HepG2 (cell line): ENCODE data around the gene SKI.

ENCODE experiments used
- CTCF ChIP-seq: sonication (generic); formaldehyde crosslinking; IDR thresholded peaks from 2 replicates; pipeline ENCODE4 v1.5.0; 2020; ENCODE audit warnings: mild to moderate bottlenecking, missing genetic modification reagents, moderate library complexity
- TFDP1 ChIP-seq: IDR thresholded peaks from 2 replicates; pipeline ENCODE4 v1.6.1; 2016; ENCODE audit warnings: missing compliant biosample characterization, missing genetic modification reagents, borderline replicate concordance
- YY1 ChIP-seq: IDR thresholded peaks from 2 replicates; pipeline ENCODE4 v1.6.1; 2011; ENCODE audit warnings: low read length, low read depth, moderate library complexity, mild to moderate bottlenecking; ENCODE audit not compliant: insufficient read depth, insufficient replicate concordance
- ZNF670 ChIP-seq: sonication (generic); formaldehyde crosslinking; IDR thresholded peaks from 2 replicates; pipeline ENCODE4 v1.8.0; 2022; ENCODE audit warnings: mild to moderate bottlenecking, missing genetic modification reagents, borderline replicate concordance

DNA sequence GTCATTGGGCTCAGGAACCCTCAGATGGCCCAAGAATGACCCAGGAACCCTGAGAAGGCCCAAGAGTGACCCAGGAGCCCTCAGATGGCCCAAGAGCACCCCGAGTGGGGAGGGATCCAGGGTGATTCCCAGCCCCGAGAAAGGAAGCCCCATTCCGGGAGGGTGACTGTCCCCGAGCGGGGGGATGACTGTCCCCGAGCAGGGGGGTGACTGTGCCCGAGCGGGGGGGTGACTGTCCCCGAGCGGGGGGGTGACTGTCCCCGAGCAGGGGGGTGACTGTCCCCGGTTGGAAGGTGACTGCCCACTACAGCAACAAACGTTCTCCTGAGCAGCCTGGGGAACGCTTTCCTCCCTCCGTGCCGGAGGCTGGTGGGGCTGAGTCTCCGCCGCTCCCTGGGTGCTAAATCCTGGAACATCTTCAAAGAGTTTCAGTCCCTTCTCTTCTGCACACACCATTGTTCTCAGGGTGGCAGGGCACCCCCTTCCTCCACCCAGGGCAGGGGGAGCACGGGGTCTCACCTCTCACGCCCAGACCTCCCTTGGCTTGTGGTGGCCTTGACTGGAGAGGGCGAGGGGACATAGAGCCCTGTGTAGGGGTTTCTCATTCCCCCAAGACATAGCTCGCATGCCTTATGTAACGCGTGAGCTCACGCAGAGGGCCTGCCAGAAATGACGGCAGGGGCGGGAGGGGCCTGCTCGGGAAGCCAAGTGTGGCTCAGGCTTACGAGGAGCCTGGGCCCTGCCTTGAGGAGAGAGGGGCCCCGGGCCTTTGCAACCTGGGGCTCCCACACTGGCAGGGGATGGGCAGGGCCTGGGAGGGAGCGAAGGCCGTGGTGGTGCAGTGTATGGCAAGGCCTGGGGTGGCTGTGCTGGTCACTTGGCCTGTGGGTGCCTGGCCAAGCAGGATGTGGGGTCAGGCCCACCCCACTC, 14.3 kb upstream of the SKI start:
- TF ChIP-seq YY1, result no peak
- no peak; the same call in 1 of the 2 replicates for TF ChIP-seq TFDP1 (CRISPR knock-in tag)
- no peak for TF ChIP-seq CTCF (CRISPR knock-in tag)
- TF ChIP-seq ZNF670 (CRISPR knock-in tag), result no peak
